Progenitor cell of endocrine pancreas (in vitro differentiated cells): ENCODE data around the gene INTS1. TPM values are rescaled to one million over a fixed set of nuclear protein-coding genes. Genes with fewer than 3 reads are reported as not detected.

Experiments
- DNase-seq: peaks from one replicate; pipeline ENCODE4 v3.0.0; 2021; ENCODE audit warnings: low spot score; ENCODE audit not compliant: unreplicated experiment
- H3K27ac Mint-ChIP-seq: 2 replicates; pipeline ENCODE4 v1.8.0; 2021; ENCODE audit warnings: mild to moderate bottlenecking, moderate library complexity, mixed read lengths
- H3K27me3 Mint-ChIP-seq: 2 replicates; pipeline ENCODE4 v1.8.0; 2021; ENCODE audit warnings: mixed read lengths
- H3K36me3 Mint-ChIP-seq: 2 replicates; pipeline ENCODE4 v1.8.0; 2022; ENCODE audit warnings: mixed read lengths; ENCODE audit not compliant: insufficient read depth
- H3K4me1 Mint-ChIP-seq: 2 replicates; pipeline ENCODE4 v1.8.0; 2021; ENCODE audit warnings: low read depth, mixed read lengths
- H3K4me3 Mint-ChIP-seq: 2 replicates; pipeline ENCODE4 v1.8.0; 2021; ENCODE audit warnings: low read depth, mild to moderate bottlenecking, moderate library complexity, mixed read lengths
- H3K9me3 Mint-ChIP-seq: 2 replicates; pipeline ENCODE4 v1.8.0; 2021; ENCODE audit warnings: low read depth, mixed read lengths
- CTCF ChIP-seq: fragments of 200-600 bp; sonication (generic); IDR thresholded peaks from one replicate; pipeline ENCODE4 v1.5.0; 2021; ENCODE audit warnings: antibody characterized with exemption, mild to moderate bottlenecking; ENCODE audit not compliant: unreplicated experiment
- total RNA-seq: library from RNA; stranded (reverse); gene quantifications from 2 replicates; pipeline ENCODE4 v1.2.1, GENCODE V29; 2021

The INTS1 gene
- total RNA-seq, 1 donor from 2014 or later = 145 TPM

DNA sequence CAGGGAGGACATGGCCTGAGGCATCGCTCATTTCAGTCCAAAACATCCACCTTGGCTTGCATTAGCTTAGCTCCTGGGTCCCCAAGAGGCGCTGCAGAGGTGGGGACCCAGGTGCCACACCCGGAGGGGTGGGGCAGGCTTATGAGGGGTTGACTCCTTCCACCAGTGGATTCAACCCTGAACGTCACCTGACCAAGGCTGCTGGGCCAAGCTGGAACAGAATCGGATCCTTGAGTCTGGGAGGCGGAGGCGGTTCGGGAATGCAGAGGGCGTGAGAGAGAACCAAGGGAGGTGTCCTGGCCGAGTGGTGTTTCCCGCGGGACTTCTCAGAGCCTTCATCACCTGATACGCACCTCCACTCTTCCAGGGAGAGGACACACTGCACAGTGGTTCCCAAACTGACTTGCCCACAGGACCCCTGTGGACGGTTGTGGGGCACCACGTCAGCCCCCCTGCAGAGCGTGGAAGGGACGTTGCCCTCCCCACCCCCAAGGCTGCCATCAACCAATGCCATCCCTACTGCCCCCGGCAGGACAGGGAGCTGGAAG lies 40.4 kb downstream of the INTS1 start:
- Mint-ChIP-seq H3K27ac (no peak overlapping the region), H3K27me3 (peaks cover 6% of the 10 kb centered on the region), H3K4me3 (no peak overlapping the region), H3K4me1 (peaks cover 8% of the 10 kb centered on the region), H3K9me3 (no peaks in the 10 kb centered on the region), H3K36me3 (no peaks in the 10 kb centered on the region)
- TF ChIP-seq CTCF = no peak
- no peak for DNase-seq

DNA sequence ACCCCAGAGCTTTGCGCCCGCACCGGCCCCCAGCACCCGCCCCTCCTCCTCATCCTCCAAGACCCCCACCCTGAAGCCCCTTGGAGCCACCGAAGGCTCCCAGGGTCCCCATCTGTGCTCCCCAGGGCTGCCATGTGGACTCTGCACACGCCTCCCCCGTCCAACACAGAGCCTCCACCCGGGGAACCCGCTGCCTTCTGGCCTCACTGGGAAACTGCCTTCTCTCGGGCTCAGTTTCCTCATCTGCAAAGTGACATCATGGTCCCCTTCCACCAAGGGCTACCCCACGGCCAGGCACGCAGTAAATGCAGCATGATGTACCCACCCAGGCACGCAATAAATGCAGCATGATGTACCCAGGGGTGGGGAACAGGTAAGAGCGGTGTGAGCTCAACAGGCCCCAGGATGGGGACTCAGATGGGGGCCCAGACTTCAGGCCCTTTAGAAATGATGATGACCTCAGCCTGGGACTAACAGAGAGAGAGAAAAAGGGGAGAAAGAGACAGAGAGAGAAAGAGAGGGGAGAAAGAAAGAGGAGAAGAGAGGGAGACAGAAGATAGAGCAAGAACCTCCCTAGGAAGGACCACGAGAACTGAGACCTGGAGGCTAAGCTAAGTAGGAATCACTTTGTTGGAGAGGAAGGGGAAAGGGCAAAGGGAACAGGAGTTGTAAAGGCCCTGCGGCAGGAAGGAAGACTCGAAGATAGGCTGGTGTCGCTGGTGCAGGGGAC lies 42.4 kb downstream of the INTS1 start:
- H3K36me3 Mint-ChIP-seq = no peaks in the 10 kb centered on the region
- H3K4me1 Mint-ChIP-seq = peaks cover 6% of the 10 kb centered on the region
- TF ChIP-seq CTCF = no peak
- DNase-seq = no peak
- no peak overlapping the region for H3K4me3 Mint-ChIP-seq
- peaks cover 8% of the 10 kb centered on the region for H3K27me3 Mint-ChIP-seq
- peak overlapping the region; percentile 2 for H3K27ac Mint-ChIP-seq
- no peaks in the 10 kb centered on the region for H3K9me3 Mint-ChIP-seq

DNA sequence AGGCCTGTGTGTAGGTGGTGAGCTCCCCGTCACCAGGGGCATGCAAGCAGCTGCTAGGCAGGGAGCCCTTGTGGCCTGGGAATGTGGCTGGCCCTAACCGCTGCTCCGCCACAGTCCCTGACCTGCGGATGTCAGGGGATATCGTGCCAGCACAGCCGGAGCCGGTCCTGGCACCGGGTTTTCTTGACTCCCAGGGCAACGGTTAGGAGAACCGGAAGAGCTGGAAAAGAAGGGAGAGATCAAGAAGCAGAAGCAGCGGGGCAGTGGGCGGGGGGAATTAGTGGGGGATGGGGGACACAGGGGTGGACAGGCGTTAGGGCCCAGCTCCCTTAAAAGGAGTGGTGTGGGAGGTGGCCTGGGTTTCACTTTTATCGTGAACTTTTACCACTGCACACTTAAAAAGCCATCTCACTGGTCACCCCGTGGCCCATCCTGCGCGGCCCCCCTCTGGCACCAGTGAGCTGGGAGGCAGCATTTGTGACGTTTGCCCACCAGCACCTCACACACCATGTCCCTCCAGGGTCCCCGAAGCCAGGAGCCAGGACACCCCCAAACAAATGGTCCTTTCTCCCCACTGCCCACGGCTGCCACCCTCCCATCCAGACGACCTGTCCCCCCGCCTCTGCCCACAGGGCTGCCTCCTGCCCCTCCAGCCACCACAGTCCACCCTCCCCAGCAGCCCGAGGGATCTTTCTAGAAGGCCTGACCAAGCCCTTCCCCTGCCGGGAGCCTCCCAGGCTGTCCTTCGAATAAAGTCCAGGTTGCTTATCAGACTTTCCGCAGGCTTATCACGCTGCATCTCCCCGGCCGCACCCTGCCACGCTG lies 43.2 kb downstream of the INTS1 start:
- Mint-ChIP-seq H3K27me3 (peaks cover 8% of the 10 kb centered on the region), H3K4me3 (no peak overlapping the region), H3K4me1 (peaks cover 6% of the 10 kb centered on the region), H3K9me3 (no peaks in the 10 kb centered on the region), H3K27ac (no peak overlapping the region), H3K36me3 (no peaks in the 10 kb centered on the region)
- DNase-seq = no peak
- no peak for TF ChIP-seq CTCF

DNA sequence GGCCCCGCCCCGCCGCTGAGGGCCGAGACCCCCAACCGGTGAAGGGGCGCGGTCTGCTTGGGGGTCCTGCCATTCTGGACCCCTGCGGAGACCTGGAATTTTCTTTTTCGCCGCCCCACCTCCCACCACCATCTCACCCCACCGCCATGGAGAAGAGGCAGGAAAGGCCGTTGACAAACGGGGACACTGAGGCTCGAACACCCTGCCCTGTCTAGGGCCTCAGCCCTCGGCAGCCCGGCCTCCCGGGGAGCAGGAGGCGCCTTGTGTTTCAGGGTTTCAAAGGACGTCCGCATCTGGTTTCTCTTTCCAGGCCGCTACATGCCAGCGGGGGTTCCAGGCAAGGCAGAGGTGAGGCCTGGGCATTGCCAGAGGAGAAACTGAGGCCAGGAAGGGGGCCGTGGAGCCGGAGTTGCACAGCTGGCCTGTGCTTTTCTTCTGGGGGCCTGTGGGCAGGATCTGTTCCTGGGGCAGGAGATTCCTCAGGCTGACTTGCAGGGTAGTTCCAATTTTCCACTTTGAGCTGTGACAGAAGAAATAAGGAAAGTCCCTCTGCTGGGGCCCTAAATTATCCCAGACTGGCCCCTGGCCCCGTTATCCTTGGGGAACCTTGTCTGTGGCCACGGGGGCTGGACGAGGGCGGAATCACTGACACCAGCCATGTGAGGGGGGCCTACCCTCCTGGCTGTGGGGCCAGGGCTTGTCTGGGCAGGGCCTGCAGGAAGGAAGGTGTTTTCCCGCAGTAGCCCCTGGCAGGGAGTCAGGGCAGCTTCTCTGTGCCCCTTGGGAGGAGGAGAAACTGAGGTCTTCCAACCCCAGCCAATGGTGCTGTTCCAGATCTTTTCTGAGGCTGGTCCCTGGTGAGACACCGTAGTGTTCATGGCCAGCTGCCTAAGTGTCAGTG lies 44.0 kb downstream of the INTS1 start:
- peak overlapping the region; percentile 40 for H3K4me3 Mint-ChIP-seq
- peaks cover 8% of the 10 kb centered on the region for H3K27me3 Mint-ChIP-seq
- no peak for DNase-seq
- no peak for TF ChIP-seq CTCF
- no peaks in the 10 kb centered on the region for H3K9me3 Mint-ChIP-seq
- peaks cover 6% of the 10 kb centered on the region for H3K4me1 Mint-ChIP-seq
- no peaks in the 10 kb centered on the region for H3K36me3 Mint-ChIP-seq
- no peak overlapping the region for H3K27ac Mint-ChIP-seq
